Neuronal stem cell (in vitro differentiated cells): ENCODE measurements around the gene C10orf120.

Source experiments
- DNase-seq: peaks from one replicate; pipeline ENCODE4 v3.0.0-alpha.2; 2013; ENCODE audit warnings: low spot score
- H2AFZ ChIP-seq: one replicate; pipeline ENCODE4 v1.6.1; 2013; ENCODE audit warnings: mild to moderate bottlenecking, low read length, inconsistent platforms
- H2AK5ac ChIP-seq: 2 replicates; pipeline ENCODE4 v1.6.1; 2013; ENCODE audit warnings: low read depth, mild to moderate bottlenecking, inconsistent platforms, low read length, moderate library complexity, mixed read lengths
- H2BK120ac ChIP-seq: 2 replicates; pipeline ENCODE4 v1.6.1; 2013; ENCODE audit warnings: low read depth, mild to moderate bottlenecking, inconsistent platforms, low read length, moderate library complexity, mixed read lengths
- H2BK12ac ChIP-seq: one replicate; pipeline ENCODE4 v1.6.1; 2013; ENCODE audit warnings: low read length, inconsistent platforms
- H2BK15ac ChIP-seq: 2 replicates; pipeline ENCODE4 v1.6.1; 2013; ENCODE audit warnings: mild to moderate bottlenecking, low read length, inconsistent platforms, mixed read lengths
- H2BK5ac ChIP-seq: one replicate; pipeline ENCODE4 v1.6.1; 2013; ENCODE audit warnings: inconsistent platforms, mild to moderate bottlenecking, low read length, moderate library complexity
- H3K14ac ChIP-seq: one replicate; pipeline ENCODE4 v1.6.1; 2013; ENCODE audit warnings: low read length, inconsistent platforms
- H3K18ac ChIP-seq: 2 replicates; pipeline ENCODE4 v1.6.1; 2013; ENCODE audit warnings: low read length, inconsistent platforms
- H3K23ac ChIP-seq: 2 replicates; pipeline ENCODE4 v1.6.1; 2013; ENCODE audit warnings: low read depth, mild to moderate bottlenecking, mixed read lengths, low read length, inconsistent platforms; ENCODE audit not compliant: poor library complexity
- H3K27ac ChIP-seq: replicated peaks from 3 replicates; pipeline ENCODE4 v1.5.1; 2013; ENCODE audit warnings: low read length, inconsistent platforms
- H3K27me3 ChIP-seq, 3 experiments: 2 replicates each; pipeline ENCODE4 v1.6.1; 2013; ENCODE audit warnings: low read length in 3 of 3, mild to moderate bottlenecking in 2 of 3, inconsistent platforms in 1 of 3, low read depth in 1 of 3, mixed read lengths in 1 of 3, moderate library complexity in 1 of 3; ENCODE audit not compliant: control insufficient read depth in 3 of 3, insufficient read depth in 3 of 3
- H3K36me3 ChIP-seq, 2 donors: replicated peaks in 1 of 2; 2 replicates each; pipeline ENCODE4 v1.6.1; 2013; ENCODE audit warnings: low read length in 2 of 2; ENCODE audit not compliant: control insufficient read depth in 2 of 2, insufficient read depth in 2 of 2
- H3K4ac ChIP-seq: 2 replicates; pipeline ENCODE4 v1.6.1; 2013; ENCODE audit warnings: inconsistent platforms, mild to moderate bottlenecking, low read length, moderate library complexity
- H3K4me1 ChIP-seq, 2 donors: 1 replicate in 1 of 2; 2 replicates in 1 of 2; pipeline ENCODE4 v1.6.1; 2013; ENCODE audit warnings: low read length in 2 of 2, low read depth in 1 of 2; ENCODE audit not compliant: control insufficient read depth in 2 of 2, insufficient read depth in 1 of 2
- H3K4me2 ChIP-seq: one replicate; pipeline ENCODE4 v1.6.1; 2013; ENCODE audit warnings: mild to moderate bottlenecking, low read length, inconsistent platforms; ENCODE audit not compliant: insufficient read depth, poor library complexity, severe bottlenecking
- H3K4me3 ChIP-seq, 2 donors: 2 replicates each; pipeline ENCODE4 v1.5.1; 2013; ENCODE audit warnings: low read length in 2 of 2, mild to moderate bottlenecking in 2 of 2, inconsistent platforms in 1 of 2, moderate library complexity in 1 of 2
- H3K79me1 ChIP-seq: one replicate; pipeline ENCODE4 v1.6.1; 2013; ENCODE audit warnings: low read depth, mild to moderate bottlenecking, inconsistent platforms, low read length, moderate library complexity
- H3K9ac ChIP-seq: one replicate; pipeline ENCODE4 v1.6.1; 2013; ENCODE audit warnings: mild to moderate bottlenecking, low read depth, low read length, inconsistent platforms; ENCODE audit not compliant: poor library complexity
- H3K9me3 ChIP-seq, 2 donors: replicated peaks in 1 of 2; 2 replicates each; pipeline versions ENCODE3 to v1.6.1; 2013; ENCODE audit warnings: low read length in 2 of 2, mild to moderate bottlenecking in 2 of 2, inconsistent platforms in 1 of 2, low read depth in 1 of 2, mixed read lengths in 1 of 2, moderate library complexity in 1 of 2; ENCODE audit not compliant: control insufficient read depth in 2 of 2, insufficient read depth in 1 of 2
- H4K8ac ChIP-seq: one replicate; pipeline ENCODE4 v1.6.1; 2013; ENCODE audit warnings: low read depth, mild to moderate bottlenecking, inconsistent platforms, low read length, moderate library complexity
- H4K91ac ChIP-seq: one replicate; pipeline ENCODE4 v1.6.1; 2013; ENCODE audit warnings: low read length, low read depth, mild to moderate bottlenecking, inconsistent platforms; ENCODE audit not compliant: poor library complexity
- WGBS, 2 donors: extraction: QIAGEN DNeasy Blood & Tissue Kit; methylation state at CpG; one replicate each; pipeline ENCODE4 v1.1.7; 2013; ENCODE audit warnings: missing lambda C conversion rate in 2 of 2, mixed read lengths in 1 of 2; ENCODE audit not compliant: insufficient read length in 2 of 2, insufficient replicate concordance in 1 of 2; ENCODE audit errors: extremely low coverage in 2 of 2; 5-methylcytosine and 5-hydroxymethylcytosine counted together

C10orf120 gene

GRCh38 chr10:122660696-122661095 lies 39.0 kb downstream of the C10orf120 start:
- no peak overlapping the region for H2BK12ac ChIP-seq
- WGBS, 2 donors = no CpG with 5 or more reads among the region's 6 CpGs

GRCh38 chr10:122659651-122660050 lies 40.0 kb downstream of the C10orf120 start:
- H3K36me3 ChIP-seq = no peaks in the 10 kb centered on the region
- no peak overlapping the region for H2BK15ac ChIP-seq
- no CpG with 5 or more reads among the region's 7 CpGs for WGBS, 2 donors
- no peaks in the 10 kb centered on the region for H3K79me1 ChIP-seq
- no peak for DNase-seq
- no peak overlapping the region for H3K4ac ChIP-seq
- H3K4me2 ChIP-seq = no peak overlapping the region
- H3K14ac ChIP-seq = no peak overlapping the region
- H3K23ac ChIP-seq = no peak overlapping the region
- H4K8ac ChIP-seq = no peak overlapping the region
- H3K4me3 ChIP-seq = no peak overlapping the region
- H3K27me3 ChIP-seq = peaks cover 0 to 15% (median 0%) of the 10 kb centered on the region in 3 experiments
- no peak overlapping the region for H2BK5ac ChIP-seq
- no peak overlapping the region for H2AK5ac ChIP-seq
- no peak overlapping the region for H2BK12ac ChIP-seq
- no peaks in the 10 kb centered on the region for H3K9me3 ChIP-seq
- H4K91ac ChIP-seq = no peak overlapping the region
- no peak overlapping the region for H3K9ac ChIP-seq
- H2AFZ ChIP-seq = no peak overlapping the region
- no peak overlapping the region for H2BK120ac ChIP-seq
- H3K18ac ChIP-seq = no peak overlapping the region
- no peaks in the 10 kb centered on the region for H3K4me1 ChIP-seq
- no peak overlapping the region for H3K27ac ChIP-seq

More at GRCh38 chr10:122660696-122661095, 39.0 kb downstream of the C10orf120 start:
- Histone ChIP-seq H3K9me3 (no peaks in the 10 kb centered on the region), H3K79me1 (no peaks in the 10 kb centered on the region), H3K14ac (no peak overlapping the region), H3K4me2 (no peak overlapping the region), H3K18ac (no peak overlapping the region), H2BK120ac (no peak overlapping the region), H3K9ac (no peak overlapping the region), H2AFZ (no peak overlapping the region), H2BK5ac (no peak overlapping the region), H2BK15ac (no peak overlapping the region), H4K91ac (no peak overlapping the region), H4K8ac (no peak overlapping the region), H3K27ac (no peak overlapping the region), H2AK5ac (no peak overlapping the region), H3K27me3 (peaks cover 0 to 16% (median 0%) of the 10 kb centered on the region in 3 experiments), H3K4ac (no peak overlapping the region), H3K4me1 (no peaks in the 10 kb centered on the region), H3K36me3 (no peaks in the 10 kb centered on the region), H3K4me3 (no peak overlapping the region), H3K23ac (no peak overlapping the region)
- DNase-seq = no peak

DNA sequence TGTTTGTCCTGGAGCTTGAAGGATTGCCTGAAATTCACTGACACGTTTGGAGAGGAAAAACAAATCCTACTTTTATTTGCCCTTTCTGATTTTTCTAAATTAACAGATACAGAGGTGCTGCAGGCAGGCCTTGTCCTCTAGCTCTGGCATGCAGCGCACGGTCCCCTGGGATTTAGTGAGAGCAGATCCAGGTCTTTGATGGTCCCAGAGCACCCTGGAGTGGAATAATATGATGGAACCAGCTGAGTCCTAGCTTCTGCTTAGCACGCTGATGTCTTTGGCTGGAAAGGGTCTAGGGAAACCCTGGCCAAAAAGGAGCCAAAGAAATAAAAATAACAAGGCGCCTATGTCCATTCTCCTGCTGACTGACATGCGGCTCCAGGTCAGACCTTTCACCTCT lies 40.5 kb downstream of the C10orf120 start:
- no CpG with 5 or more reads among the region's 6 CpGs for WGBS, 2 donors

DNA sequence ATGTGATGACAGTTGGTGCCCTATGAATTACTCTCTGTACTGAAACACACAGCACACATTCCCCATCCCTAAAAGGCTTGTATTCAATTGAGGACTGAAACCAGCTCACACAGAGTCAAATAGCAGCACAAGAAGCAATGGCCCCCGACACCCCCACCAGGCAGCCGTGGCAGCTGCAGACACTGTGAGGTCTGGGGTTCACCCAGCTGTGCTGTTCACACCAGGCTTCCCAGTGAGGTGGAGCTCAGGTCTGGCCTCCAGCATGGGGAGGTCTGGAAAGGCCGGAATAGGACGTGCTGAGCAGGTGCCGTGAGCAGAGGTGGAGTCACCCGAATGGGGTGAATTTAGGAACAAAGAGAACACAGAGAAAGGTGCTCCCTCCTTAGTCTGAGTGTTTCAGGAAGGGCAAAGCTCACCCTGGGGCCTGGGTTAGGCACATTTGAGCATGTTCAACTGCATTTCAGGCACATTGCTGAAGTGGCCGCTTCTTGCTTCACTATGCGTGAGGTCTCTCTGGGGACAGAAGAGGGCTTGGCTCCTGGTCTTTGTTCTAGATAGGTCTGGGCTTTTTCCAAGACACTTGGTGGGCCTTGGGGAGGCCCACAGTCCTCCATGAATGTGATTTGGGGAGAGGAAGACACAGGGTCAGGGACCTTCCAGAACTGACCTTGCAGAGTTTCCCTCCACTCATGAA lies 41.1 kb downstream of the C10orf120 start:
- H3K23ac ChIP-seq = no peak overlapping the region
- no peak overlapping the region for H3K27ac ChIP-seq
- no peak overlapping the region for H2AK5ac ChIP-seq
- no peak overlapping the region for H2BK5ac ChIP-seq
- H2AFZ ChIP-seq = no peak overlapping the region
- no peak overlapping the region for H3K18ac ChIP-seq
- no peak overlapping the region for H3K4me3 ChIP-seq
- no peak overlapping the region for H4K8ac ChIP-seq
- H3K9ac ChIP-seq = no peak overlapping the region
- no CpG with 5 or more reads among the region's 8 CpGs for WGBS, 2 donors
- H3K27me3 ChIP-seq = peaks cover 0 to 13% (median 0%) of the 10 kb centered on the region in 3 experiments
- H3K36me3 ChIP-seq = no peaks in the 10 kb centered on the region
- no peaks in the 10 kb centered on the region for H3K9me3 ChIP-seq
- H4K91ac ChIP-seq = no peak overlapping the region
- H2BK120ac ChIP-seq = no peak overlapping the region
- no peak overlapping the region for H3K4ac ChIP-seq
- H3K4me1 ChIP-seq = no peaks in the 10 kb centered on the region
- H3K14ac ChIP-seq = no peak overlapping the region
- no peak overlapping the region for H3K4me2 ChIP-seq
- DNase-seq = no peak
- H2BK15ac ChIP-seq = no peak overlapping the region
- H3K79me1 ChIP-seq = no peaks in the 10 kb centered on the region
- H2BK12ac ChIP-seq = no peak overlapping the region

More for the DNA sequence above, 40.5 kb downstream of the C10orf120 start:
- Histone ChIP-seq H2BK120ac (no peak overlapping the region), H3K79me1 (no peaks in the 10 kb centered on the region), H3K36me3 (no peaks in the 10 kb centered on the region), H3K18ac (no peak overlapping the region), H3K9me3 (no peaks in the 10 kb centered on the region), H3K4me2 (no peak overlapping the region), H3K27me3 (peaks cover 0 to 13% (median 0%) of the 10 kb centered on the region in 3 experiments), H4K8ac (no peak overlapping the region), H3K27ac (no peak overlapping the region), H3K4ac (no peak overlapping the region), H4K91ac (no peak overlapping the region), H2BK15ac (no peak overlapping the region), H2BK12ac (no peak overlapping the region), H3K23ac (no peak overlapping the region), H3K4me3 (no peak overlapping the region), H2AK5ac (no peak overlapping the region), H3K4me1 (no peaks in the 10 kb centered on the region), H2BK5ac (no peak overlapping the region), H3K9ac (no peak overlapping the region), H2AFZ (no peak overlapping the region), H3K14ac (no peak overlapping the region)
- no peak for DNase-seq
